HG02571 (cell line): ENCODE results near the gene FDXR.
"Not testable (repeated sequence)": the region's sequence is repeated elsewhere in the genome, so short reads cannot be mapped to it uniquely, and the experiment has no call there.

Source experiments
- ATAC-seq: cut with Tn5 transposase; IDR thresholded peaks from one replicate; pipeline ENCODE4 v1.9.1; 2021; ENCODE audit warnings: mild to moderate bottlenecking, moderate library complexity; ENCODE audit not compliant: unreplicated experiment

FDXR gene, protein sequence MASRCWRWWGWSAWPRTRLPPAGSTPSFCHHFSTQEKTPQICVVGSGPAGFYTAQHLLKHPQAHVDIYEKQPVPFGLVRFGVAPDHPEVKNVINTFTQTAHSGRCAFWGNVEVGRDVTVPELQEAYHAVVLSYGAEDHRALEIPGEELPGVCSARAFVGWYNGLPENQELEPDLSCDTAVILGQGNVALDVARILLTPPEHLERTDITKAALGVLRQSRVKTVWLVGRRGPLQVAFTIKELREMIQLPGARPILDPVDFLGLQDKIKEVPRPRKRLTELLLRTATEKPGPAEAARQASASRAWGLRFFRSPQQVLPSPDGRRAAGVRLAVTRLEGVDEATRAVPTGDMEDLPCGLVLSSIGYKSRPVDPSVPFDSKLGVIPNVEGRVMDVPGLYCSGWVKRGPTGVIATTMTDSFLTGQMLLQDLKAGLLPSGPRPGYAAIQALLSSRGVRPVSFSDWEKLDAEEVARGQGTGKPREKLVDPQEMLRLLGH

DNA sequence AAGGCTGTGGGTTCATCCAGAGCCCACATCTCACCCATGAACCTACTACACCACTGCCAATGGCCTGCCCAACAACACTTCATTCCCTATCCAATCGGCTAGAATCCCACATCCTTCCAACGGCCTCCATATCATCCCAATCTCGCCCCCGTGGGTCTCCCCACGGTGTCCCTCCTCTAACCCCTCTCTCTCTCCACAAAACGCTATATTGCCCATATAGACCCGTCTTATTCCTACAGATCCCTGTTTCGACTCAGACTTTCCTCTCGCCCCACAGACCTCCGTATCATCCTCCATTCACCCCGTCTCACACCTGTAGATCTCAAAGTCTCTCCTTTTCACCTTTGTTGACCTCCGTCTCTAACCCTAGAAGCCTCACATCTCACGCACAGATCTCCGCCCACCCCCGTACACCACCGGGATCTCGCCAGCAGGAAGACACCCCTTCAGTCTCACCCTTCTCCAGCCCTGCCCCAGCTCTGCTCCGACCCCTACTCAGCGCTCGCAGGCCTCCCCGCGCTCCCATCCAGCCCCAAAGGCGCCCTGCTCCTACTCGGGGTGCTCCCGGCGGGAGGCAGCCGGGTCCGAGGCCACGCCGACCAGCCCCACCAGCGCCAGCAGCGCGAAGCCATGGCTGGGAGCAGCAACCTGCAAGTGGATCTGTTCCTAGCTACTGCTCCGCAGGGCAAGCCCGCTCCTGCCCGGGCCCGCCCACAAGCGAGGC, at the start of gene FDXR:
Gene FDXR (minus strand): TSS at position 682 of the 724 bp plus-strand sequence. CDS start 50 bp downstream, at position 632.
- peak; percentile 16 for ATAC-seq

DNA sequence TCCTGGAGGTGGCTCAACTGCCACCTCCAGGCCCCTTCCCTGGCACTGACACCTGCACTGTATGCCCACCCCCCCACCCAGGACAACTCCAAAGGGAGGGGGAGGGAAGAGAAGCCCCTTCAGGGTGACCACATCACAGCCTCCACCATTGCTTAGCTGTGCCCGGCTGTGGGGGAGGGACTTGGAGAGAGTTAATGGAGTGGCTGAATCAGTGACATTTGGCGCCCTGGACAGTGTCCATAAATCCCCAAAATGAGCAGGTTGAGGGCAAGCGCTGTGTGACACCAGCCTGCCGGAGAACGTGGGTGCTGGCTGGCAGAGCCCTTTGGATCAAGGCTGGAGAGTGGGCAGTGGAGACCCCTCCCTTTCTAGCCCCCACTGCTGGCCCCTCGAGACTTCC, 49.4 kb upstream of the FDXR start:
- ATAC-seq = no peak

DNA sequence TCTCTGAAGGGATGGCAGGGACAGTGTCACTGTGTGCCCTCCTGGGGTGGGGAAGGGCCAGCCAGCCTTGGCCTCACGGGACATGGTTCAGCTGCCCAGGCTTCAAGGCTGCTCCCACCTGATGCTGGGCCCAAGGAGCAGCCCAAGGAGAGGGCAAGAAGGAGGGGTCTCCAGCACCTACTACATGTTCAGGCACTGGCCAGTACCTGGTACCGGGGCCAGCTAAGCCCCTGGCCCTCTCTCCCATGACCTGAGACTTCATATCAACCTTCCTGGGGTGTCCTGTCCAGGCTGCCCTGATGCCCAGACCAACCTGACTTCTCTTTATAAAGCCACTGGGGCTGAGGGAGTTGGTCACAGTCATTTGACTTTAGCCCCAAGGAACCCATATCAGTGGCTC, 49.0 kb upstream of the FDXR start:
- ATAC-seq = no peak

DNA sequence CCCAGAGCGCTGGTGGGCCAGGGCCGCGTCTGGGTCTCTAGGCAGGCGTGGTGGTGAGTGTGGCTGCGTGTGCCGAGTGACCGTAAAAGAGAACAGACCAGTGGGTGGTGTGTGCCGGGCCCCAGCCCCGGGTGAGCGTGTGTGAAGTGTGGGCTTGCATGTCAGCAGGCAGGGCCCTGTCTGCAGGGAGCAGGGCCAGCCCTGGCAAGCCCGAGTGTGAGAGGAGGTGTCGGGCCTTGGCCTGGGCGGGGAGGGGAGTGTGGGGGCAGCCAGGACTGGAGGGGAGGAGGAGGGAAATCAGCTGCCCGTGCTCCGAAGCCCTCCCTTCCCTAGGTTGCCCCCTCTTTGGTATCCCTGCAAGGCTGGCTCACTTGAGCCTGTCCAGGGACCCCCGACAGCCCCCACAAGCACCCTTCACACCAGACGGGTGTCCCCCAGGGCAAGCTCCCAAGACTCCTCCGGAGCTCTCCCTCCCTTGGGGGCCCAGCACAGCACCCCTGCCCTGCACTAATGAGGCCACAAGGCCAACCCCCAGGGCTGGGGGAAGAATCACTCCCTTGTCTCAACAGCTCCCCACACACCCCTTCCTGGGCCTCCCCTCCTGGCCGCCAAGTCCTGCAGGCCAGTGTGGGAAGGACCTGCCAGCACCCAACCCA, 48.4 kb upstream of the FDXR start:
- no peak for ATAC-seq

DNA sequence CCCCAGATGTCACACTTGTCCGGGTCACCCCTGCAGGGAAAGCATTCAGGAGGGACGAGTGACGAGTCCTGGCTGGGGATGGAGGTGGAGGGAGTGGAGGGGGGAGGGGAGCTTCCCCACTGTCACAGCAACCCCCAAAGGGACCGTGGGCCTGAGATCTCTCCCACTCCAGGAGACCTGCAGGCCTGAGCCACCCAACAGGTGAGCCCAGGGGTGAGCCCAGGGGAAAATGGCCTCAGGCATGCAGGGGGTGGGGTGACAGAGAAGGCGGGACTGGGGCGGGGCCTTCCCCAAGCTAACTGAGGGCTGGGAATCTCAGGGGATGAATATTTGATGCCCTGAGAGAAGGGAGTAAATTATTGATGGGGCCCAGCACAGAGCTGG, 47.8 kb upstream of the FDXR start:
- no peak for ATAC-seq

DNA sequence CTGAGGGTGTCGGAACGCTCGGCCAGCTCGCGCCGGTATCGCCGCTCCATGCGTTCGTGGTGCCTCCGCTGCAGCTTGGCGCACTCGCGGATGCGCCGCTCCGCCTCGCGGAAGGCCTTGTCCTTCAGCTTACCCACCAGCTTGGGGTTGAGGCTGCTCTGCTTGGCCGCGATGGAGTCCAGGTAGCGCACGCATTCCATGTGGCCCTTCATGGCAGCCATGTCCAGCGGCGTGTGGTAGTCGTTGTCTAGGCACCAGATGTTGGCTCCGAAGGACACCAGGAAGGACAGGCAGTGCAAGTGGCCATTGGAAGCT, 47.5 kb upstream of the FDXR start:
- no peak for ATAC-seq

DNA sequence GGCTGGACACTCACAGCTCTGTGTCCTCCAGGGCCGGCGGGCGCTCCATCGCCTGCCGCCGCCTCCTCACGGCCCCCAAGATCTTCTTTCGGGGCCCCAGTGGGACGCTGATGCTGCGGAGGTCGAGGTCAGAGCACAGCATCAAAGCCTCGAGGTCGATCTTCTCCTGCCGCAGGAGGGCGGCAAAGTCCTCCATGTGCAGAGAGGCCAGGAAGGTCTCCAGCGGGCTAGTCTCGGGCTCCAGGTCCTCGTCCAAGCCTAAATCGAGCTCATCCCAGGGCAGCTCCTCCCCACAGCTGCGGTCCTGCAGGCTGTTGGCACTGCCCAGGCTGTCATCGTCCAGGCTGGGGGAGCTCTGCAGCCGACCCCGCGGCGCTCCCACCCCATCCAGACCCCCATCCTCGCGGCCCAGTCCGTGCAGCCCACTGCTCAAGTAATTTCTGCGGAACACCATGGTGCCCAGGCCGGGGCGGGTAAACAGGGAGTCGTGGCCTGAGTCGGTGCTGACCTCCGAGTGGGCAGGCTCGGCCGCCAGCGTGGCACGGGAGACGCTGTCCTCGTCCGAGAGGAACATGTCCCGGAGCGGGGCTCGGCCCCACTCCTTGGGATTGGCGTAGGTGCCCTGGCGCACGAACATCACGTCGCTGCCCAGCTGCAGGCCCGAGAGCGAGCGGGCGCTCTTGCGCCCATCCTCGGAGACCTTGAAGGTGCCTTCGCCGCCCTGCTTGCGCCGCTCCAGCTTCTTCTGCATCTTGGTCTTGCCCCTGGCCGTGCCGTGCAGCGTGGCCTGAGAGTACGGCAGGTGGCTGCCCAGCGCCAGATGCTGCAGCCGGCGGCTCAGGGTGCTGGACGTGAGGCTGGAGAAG, 46.9 kb upstream of the FDXR start:
- no peak for ATAC-seq

DNA sequence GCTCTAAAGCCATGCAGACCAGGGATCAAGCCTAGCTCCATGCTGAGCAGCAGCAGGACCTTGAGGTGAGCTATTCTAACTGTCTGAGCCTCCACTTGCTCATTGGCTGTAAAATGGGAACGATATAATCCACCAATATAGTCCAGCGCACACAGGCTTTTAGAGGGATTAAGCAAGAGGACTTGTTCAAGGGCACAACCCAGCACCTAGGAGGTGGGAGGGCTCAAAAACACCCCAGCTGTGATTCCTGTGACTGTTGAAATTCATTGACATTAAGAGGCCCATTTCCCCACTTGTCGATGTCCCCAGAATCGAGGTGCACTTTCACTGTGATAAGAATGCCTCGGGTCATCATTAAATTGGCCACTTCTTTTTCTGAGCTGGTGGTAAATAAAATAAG, 46.1 kb upstream of the FDXR start:
- ATAC-seq = no peak

DNA sequence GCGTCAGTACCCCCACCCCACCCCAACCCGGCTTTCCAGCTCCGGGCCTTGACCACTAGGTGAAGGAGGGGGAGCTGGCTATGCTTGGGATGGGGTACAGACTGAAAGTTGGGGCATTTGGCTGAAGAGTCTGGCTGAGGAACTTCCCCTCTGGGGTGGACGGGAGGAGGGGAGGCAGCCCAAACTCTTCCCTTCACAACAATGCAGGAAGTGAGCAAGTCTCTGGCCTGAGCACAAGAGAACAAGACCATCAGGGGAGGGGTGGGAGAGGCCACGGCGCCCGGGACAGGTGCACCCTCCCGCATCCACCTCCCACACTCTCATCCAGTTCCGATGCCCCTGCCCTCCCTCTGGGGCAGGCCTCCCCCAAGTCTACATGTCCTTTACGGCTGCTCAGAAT, 44.6 kb upstream of the FDXR start:
- no peak for ATAC-seq

DNA sequence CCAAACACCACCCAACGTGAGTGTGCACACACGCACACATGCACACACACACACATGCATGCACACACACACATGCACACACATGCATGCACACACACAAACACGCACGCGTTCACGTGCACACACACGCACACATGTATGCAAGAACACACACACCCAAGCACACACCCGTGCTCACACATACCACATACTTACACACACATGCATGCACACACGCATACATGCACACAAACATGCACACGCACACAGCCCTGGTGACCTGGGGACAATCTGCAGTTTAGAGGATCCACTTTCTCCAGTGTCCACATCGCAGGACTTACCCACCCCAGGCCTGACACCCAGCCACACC, 44.0 kb upstream of the FDXR start:
- no peak for ATAC-seq

DNA sequence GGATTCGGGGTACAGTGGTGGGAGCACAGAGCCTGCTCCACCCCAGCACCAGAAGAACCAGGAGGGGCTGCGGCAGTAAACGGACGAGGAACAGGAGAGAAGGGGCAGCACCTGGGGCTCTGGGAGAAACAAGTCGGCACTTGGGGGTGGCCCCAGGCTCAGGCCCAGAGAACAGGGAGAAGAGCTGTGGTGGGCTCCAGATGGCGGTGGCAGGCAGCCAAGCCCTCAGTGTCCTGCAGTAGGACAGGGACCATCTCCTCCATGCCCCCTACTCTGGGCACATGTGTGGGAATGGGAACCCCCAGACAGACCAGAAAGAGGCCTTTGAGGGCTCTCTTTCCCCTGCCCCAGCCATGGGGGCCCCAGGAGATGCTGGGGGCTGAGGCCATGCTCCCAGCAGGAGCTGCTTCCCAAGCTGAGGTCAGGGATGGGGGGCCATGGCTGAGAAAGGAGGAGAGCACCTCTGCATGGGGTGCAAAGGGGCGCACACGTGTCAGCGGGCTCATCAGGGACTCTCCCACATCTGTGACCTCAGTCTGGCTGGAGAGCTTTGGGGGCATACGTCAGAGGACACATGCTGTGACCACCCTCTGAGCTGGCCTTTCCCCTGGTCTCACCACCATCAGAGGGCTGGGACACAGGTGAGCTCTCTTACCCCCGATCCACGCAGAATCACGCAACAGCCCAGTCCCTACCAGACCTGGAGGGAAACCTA, 43.5 kb upstream of the FDXR start:
- no peak for ATAC-seq

DNA sequence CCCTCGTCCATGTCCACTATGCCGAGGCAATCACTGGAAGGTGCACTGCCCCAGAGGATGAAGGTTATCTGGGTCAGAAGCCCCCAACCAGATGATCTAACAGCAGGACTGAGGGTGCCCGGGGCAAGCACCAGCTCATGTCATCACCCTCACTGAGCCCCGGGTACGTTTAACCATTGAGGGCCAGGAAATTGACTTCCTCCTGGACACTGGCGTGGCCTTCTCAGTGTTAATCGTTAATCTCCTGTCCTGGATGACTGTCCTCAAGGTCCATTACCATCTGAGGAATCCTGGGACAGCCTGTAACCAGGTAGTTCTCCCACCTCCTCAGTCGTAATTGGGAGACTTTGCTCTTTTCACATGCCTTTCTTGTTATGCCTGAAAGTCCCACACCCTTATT, 38.6 kb upstream of the FDXR start:
- not testable (repeated sequence) for ATAC-seq

DNA sequence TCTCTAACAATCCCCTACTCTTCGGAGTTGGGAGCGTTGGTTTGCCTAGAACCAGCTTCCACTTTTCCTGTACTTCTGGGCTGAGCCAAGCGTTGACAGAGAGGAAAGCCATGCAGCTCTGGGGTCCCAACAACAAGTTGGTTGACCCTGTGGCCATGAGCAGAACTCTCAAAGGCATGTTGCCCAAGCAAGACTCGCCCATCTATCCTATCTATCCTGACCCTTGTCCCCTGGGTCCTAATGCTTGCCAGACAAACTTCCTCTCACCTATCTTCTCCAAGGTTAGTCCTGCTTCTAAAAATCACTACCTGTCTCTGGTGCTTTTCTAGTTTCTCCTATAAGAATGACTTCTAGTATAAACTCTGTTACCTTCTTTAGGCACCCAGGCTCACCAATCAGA, 36.3 kb upstream of the FDXR start:
- ATAC-seq = not testable (repeated sequence)

DNA sequence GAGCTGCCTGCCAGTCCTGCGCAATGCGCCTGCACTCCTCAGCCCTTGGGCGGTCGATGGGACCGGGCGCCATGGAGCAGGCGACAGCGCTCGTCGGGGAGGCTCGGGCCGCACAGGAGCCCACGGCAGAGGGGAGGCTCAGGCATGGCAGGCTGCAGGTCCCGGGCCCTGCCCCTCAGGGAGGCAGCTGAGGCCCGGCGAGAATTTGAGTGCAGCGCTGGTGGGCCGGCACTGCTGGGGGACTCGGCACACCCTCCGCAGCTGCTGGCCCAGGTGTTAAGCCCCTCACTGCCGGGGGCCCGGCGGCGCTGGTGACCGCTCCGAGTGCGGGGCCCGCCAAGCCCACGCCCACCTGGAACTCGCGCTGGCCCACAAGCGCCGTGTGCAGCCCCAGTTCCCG, 34.2 kb upstream of the FDXR start:
- no peak for ATAC-seq

DNA sequence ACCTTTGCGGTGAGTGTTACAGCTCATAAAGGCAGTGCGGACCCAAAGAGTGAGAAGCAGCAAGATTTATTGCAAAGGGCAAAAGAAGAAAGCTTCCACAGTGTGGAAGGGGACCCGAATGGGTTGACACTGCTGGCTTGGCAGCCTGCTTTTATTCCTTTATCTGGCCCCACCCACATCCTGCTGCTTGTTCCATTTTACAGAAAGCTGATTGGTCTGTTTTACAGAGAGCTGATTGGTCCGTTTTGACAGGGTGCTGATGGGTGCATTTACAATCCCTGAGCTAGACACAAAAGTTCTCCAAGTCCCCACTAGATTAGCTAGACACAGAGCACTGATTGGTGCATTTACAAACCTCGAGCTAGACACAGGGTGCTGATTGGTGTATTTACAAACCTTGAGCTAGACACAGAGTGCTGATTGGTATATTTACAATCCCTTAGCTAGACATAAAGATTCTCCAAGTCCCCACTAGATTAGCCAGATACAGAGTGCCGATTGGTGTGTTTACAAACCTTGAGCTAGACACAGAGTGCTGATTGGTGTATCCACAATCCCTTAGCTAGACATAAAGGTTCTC, 33.5 kb upstream of the FDXR start:
- ATAC-seq = not testable (repeated sequence)

DNA sequence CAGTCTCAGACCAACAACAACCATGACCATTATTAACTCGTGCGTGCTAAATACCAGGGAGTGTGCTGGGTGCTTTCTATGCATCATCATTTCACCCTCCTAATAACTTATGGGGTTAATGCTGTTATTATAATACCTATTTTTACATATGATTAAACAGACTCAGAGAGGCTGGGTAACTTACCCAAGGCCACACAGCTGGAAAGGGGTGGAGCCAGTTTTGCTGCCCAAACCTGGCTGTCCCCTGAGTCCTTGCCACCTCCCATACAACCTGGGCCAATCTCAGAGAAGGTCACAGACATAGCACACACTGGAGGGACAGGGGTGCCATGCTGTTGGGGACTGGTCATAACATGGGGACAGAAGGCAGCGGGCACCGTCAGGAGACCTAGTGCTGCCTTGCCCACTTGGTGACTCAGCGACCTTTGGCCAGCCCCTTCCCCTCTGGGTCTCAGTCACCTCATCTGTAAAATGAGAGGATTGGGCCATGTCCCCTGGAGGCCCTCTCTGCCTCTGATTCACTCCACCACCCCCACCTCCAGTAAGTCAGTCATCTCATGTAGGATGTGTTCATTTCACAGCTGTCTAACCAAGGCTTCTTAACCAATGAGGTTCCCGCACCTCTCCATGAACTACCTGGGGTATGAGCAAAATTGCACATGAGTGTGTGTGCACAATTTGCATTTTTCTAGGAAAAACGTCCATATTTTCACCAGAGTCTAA, 32.1 kb upstream of the FDXR start:
- no peak for ATAC-seq

DNA sequence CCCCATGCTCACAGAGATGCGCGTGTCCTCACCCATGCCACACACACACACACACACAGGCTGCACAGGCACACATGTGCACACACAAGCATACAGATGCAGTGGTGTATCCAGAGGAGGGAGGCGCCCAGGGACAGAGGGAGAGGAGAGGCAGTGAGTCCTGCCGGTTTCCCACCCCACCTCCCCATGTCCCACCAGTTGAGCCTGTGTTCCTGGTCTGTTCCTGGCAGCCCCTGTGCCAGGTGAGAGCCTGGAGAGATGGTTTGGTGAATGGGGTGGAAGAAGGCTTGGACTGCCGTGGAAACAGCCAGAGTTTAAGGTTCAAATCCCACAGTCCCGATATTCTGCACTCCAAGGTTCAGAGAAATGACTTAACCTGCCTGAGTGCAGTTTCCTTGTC, 30.9 kb upstream of the FDXR start:
- ATAC-seq = no peak

DNA sequence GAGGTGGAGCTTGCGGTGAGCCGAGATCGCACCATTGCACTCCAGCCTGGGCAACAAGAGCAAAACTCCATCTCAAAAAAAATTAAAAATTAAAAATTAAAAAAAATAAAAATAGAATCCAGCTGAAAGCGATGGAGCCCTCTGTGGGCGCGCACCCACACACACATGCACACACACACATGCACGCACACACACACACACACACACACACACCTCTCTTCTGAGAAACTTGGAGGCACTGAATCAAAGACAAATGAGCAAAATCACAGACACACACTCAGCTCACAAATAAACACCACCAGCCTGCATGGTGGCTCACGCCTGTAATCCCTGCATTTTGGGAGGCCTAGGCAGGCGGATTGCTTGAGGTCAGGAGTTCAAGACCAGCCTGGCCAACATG, 30.2 kb upstream of the FDXR start:
- ATAC-seq = no peak

DNA sequence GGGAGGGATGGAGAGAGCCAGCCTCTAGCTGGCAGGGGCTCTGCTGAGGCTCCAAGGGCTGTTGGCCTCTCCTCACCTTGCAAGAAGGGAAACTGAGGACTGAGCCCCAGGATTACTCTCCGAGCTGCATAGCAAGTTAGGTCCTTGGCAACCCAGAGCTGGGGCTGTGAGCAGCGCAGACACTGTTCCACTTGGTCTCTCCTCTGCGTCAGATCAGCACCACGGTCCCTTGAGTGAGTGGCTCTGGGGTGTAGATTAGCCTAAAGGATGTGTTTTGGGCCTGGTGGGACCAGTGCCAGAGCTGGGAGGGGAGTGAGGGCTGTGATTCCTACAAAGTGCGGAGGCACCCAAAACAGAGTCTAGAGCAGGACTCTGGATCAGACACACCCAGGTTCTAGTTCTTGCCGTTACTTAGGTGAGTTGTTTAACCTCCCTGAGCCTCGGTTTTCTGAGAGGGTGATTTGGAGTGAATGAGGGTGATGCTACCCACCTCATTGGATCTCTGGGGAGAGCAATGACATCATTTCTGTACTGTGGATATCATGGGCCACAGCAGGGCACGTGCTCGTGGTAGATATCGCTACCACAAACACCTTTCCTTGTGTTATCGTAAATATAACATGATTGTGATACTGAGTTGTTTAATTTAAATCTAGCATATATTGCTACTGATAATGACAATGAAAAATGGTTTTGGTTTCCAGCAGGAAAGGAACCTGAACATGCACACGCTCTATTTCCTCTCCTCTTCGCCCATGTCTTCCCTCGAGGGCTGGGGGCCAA, 28.8 kb upstream of the FDXR start:
- ATAC-seq = no peak
